ENCODE results near the gene USP17L15.
"Not testable (repeated sequence)": the region's sequence is repeated elsewhere in the genome, so short reads cannot be mapped to it uniquely, and the experiment has no call there.

USP17L15 gene, protein sequence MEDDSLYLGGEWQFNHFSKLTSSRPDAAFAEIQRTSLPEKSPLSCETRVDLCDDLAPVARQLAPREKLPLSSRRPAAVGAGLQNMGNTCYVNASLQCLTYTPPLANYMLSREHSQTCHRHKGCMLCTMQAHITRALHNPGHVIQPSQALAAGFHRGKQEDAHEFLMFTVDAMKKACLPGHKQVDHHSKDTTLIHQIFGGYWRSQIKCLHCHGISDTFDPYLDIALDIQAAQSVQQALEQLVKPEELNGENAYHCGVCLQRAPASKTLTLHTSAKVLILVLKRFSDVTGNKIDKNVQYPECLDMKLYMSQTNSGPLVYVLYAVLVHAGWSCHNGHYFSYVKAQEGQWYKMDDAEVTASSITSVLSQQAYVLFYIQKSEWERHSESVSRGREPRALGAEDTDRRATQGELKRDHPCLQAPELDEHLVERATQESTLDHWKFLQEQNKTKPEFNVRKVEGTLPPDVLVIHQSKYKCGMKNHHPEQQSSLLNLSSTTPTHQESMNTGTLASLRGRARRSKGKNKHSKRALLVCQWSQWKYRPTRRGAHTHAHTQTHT

DNA sequence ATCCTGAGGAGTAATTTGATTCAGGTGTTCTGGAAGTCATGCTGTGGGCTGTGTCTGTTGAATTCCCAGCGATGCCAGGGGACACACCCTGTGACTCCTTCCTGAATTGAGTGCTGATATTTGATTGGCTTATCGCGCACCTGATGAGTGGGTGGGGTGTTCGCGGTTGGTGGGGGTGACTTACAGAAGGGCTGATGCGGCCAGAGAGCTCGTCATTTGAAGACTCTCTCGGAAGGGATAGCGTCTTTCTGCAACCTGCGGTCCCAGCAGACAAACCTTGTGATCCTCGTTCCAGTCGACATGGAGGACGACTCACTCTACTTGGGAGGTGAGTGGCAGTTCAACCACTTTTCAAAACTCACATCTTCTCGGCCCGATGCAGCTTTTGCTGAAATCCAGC is at the start of gene USP17L15:
USP17L15 (plus strand) TSS at position 301 of the 400 bp plus-strand sequence; CDS start at position 301, 0 bp downstream.
- not testable (repeated sequence) for DNase-seq (ENCODE audit: low read depth)

- not testable (repeated sequence) for DNase-seq (ENCODE audit: low read depth)
These were observed 23.8 kb upstream of the USP17L15 start, which contains the start of gene USP17L10 for GRCh38 chr4:9210357-9210756. TSS of gene USP17L10 (plus strand) at chr4:9210657. CDS start at chr4:9210657, 0 bp downstream.

GRCh38 chr4:9214701-9215100 is 19.5 kb upstream of the USP17L15 start:
- not testable (repeated sequence) for DNase-seq (ENCODE audit: low read depth)

DNA sequence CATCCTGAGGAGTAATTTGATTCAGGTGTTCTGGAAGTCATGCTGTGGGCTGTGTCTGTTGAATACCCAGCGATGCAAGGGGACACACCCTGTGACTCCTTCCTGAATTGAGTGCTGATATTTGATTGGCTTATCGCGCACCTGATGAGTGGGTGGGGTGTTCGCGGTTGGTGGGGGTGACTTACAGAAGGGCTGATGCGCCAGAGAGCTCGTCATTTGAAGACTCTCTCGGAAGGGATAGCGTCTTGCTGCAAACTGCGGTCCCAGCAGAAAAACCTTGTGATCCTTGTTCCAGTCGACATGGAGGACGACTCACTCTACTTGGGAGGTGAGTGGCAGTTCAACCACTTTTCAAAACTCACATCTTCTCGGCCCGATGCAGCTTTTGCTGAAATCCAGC is 19.1 kb upstream of the USP17L15 start, which contains the start of gene USP17L11:
USP17L11 (plus strand) TSS at position 301 of the 400 bp plus-strand sequence; CDS start at position 301, 0 bp downstream.
- DNase-seq (ENCODE audit: low read depth), result not testable (repeated sequence)

DNA sequence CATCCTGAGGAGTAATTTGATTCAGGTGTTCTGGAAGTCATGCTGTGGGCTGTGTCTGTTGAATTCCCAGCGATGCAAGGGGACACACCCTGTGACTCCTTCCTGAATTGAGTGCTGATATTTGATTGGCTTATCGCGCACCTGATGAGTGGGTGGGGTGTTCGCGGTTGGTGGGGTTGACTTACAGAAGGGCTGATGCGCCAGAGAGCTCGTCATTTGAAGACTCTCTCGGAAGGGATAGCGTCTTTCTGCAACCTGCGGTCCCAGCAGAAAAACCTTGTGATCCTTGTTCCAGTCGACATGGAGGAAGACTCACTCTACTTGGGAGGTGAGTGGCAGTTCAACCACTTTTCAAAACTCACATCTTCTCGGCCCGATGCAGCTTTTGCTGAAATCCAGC is 14.3 kb upstream of the USP17L15 start, which contains the start of gene USP17L12:
USP17L12 (plus strand) TSS at position 301 of the 400 bp plus-strand sequence; CDS start at position 301, 0 bp downstream.
- not testable (repeated sequence) for DNase-seq (ENCODE audit: low read depth)

DNA sequence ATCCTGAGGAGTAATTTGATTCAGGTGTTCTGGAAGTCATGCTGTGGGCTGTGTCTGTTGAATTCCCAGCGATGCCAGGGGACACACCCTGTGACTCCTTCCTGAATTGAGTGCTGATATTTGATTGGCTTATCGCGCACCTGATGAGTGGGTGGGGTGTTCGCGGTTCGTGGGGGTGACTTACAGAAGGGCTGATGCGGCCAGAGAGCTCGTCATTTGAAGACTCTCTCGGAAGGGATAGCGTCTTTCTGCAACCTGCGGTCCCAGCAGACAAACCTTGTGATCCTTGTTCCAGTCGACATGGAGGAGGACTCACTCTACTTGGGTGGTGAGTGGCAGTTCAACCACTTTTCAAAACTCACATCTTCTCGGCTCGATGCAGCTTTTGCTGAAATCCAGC is 9.6 kb upstream of the USP17L15 start, which contains the start of gene USP17L13:
USP17L13 (plus strand) TSS at position 301 of the 400 bp plus-strand sequence; CDS start at position 301, 0 bp downstream.
- DNase-seq (ENCODE audit: low read depth), result not testable (repeated sequence)

- not testable (repeated sequence) for DNase-seq (ENCODE audit: low read depth)
These were observed 3.9 kb upstream of the USP17L15 start for GRCh38 chr4:9230249-9230648.

DNA sequence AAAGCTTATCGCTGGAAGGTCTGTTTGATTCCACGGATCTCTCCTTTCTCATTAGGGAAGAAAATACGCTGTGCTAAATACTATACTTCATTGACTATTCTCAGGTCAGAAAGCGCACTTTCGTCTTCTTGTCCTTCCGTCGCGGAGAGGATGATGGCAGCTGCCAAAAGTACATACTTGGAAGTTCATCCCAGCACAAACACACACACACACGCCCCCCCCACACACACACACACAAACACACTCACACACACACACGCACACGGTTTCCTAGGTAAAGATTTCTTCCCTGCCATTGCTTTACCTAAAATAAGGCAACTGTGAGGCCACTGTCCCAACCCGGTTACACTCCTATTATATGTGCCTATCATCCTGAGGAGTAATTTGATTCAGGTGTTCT is 4.3 kb downstream of the USP17L15 start:
- DNase-seq (ENCODE audit: low read depth), result not testable (repeated sequence)

GRCh38 chr4:9243579-9243978 is 9.4 kb downstream of the USP17L15 start, which contains the start of gene USP17L17:
TSS of gene USP17L17 (plus strand) at chr4:9243879. CDS start at chr4:9243879, 0 bp downstream.
- not testable (repeated sequence) for DNase-seq (ENCODE audit: low read depth)

- not testable (repeated sequence) for DNase-seq (ENCODE audit: low read depth)
These were observed 13.9 kb downstream of the USP17L15 start, which contains the start of gene USP17L18 for GRCh38 chr4:9247953-9248680. TSS of gene USP17L18 (plus strand) at chr4:9248630. CDS start at chr4:9248630, 0 bp downstream.

- DNase-seq (ENCODE audit: low read depth), result not testable (repeated sequence)
These were observed 18.9 kb downstream of the USP17L15 start, which contains the start of gene USP17L19 for GRCh38 chr4:9253078-9253477. TSS of gene USP17L19 (plus strand) at chr4:9253378. CDS start at chr4:9253378, 0 bp downstream.

DNA sequence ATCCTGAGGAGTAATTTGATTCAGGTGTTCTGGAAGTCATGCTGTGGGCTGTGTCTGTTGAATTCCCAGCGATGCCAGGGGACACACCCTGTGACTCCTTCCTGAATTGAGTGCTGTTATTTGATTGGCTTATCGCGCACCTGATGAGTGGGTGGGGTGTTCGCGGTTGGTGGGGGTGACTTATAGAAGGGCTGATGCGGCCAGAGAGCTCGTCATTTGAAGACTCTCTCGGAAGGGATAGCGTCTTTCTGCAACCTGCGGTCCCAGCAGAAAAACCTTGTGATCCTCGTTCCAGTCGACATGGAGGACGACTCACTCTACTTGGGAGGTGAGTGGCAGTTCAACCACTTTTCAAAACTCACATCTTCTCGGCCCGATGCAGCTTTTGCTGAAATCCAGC is 23.6 kb downstream of the USP17L15 start, which contains the start of gene USP17L20:
USP17L20 (plus strand) TSS at position 301 of the 400 bp plus-strand sequence; CDS start at position 301, 0 bp downstream.
- DNase-seq (ENCODE audit: low read depth), result not testable (repeated sequence)

- DNase-seq (ENCODE audit: low read depth), result not testable (repeated sequence)
These were observed 28.4 kb downstream of the USP17L15 start, which contains the start of gene USP17L21 for GRCh38 chr4:9262572-9262971. TSS of gene USP17L21 (plus strand) at chr4:9262872. CDS start at chr4:9262872, 0 bp downstream.

GRCh38 chr4:9267319-9267718 is 33.1 kb downstream of the USP17L15 start, which contains the start of gene USP17L22:
TSS of gene USP17L22 (plus strand) at chr4:9267619. CDS start at chr4:9267619, 0 bp downstream.
- not testable (repeated sequence) for DNase-seq (ENCODE audit: low read depth)

- DNase-seq (ENCODE audit: low read depth), result not testable (repeated sequence)
These were observed 37.5 kb downstream of the USP17L15 start for GRCh38 chr4:9271719-9272118.
